Activated B cell treated with CpG ODN at 0.5 μM for 24 hours (primary cell): ENCODE data around the gene PINLYP. TPM values are rescaled to one million over a fixed set of nuclear protein-coding genes. Genes with fewer than 3 reads are reported as not detected.

Source experiments
- ATAC-seq: fragments of 200-7000 bp; cut with Tn5 transposase; one replicate; pipeline ENCODE4 v1.10.0; 2021; ENCODE audit warnings: low read depth, mild to moderate bottlenecking, moderate library complexity
- CTCF ChIA-PET: fragments of 350-600 bp; sonication (Branson Sonifier 250); formaldehyde crosslinking; loops from one replicate; lab custom pipeline; 2021; ENCODE audit warnings: antibody characterized with exemption; lab: Charles Lee
- POLR2A ChIA-PET: fragments of 350-600 bp; sonication (Branson Sonifier 250); formaldehyde crosslinking; loops from one replicate; lab custom pipeline; 2021; ENCODE audit warnings: antibody characterized with exemption; lab: Charles Lee
- DNase-seq: peaks from one replicate; pipeline ENCODE4 v3.0.0; 2022
- H3K27ac Mint-ChIP-seq: one replicate; pipeline ENCODE4 v1.8.0; 2020; ENCODE audit warnings: mixed read lengths
- H3K27me3 Mint-ChIP-seq: one replicate; pipeline ENCODE4 v1.8.0; 2021; ENCODE audit warnings: mixed read lengths
- H3K36me3 Mint-ChIP-seq: one replicate; pipeline ENCODE4 v1.8.0; 2021; ENCODE audit warnings: low read depth, mixed read lengths
- H3K4me1 Mint-ChIP-seq: one replicate; pipeline ENCODE4 v1.8.0; 2021; ENCODE audit warnings: mixed read lengths
- H3K4me3 Mint-ChIP-seq: one replicate; pipeline ENCODE4 v1.8.0; 2020; ENCODE audit warnings: mild to moderate bottlenecking, mixed read lengths
- H3K9me3 Mint-ChIP-seq: one replicate; pipeline ENCODE4 v1.8.0; 2020; ENCODE audit warnings: mixed read lengths
- CTCF ChIP-seq: fragments of 200-600 bp; IDR thresholded peaks from one replicate; pipeline ENCODE4 v1.8.0; 2022; ENCODE audit warnings: antibody characterized with exemption, mild to moderate bottlenecking
- intact Hi-C: fragments of 100-400 bp; cut with micrococcal nuclease; formaldehyde crosslinking; loops from one replicate; pipeline ENCODE4 v1.15.1; 2024
- total RNA-seq: library from RNA; stranded (reverse); gene quantifications from 2 replicates; pipeline ENCODE4 v1.2.3, GENCODE V29; 2022

PINLYP gene
- total RNA-seq, 1 donor from 2014 or later, result 2.1 TPM

GRCh38 chr19:43607238-43608205, 31.9 kb downstream of the PINLYP start:
- Mint-ChIP-seq H3K4me3 (no peak overlapping the region), H3K36me3 (peaks cover 29% of the 10 kb centered on the region), H3K27me3 (no peaks in the 10 kb centered on the region), H3K27ac (no peak overlapping the region), H3K4me1 (peaks cover 24% of the 10 kb centered on the region), H3K9me3 (no peaks in the 10 kb centered on the region)
- TF ChIP-seq CTCF, result no peak
- ATAC-seq, result no peak
- intact Hi-C loops, result no loop called here
- no peak for DNase-seq
- POLR2A ChIA-PET, result interaction anchor here (0.7 to 1.5 kb wide), 2 partner anchors 13 to 75 kb away, joined by 3 to 7 read pairs; no protein-coding TSS in a partner anchor
- CTCF ChIA-PET, result no interaction called here

GRCh38 chr19:43609872-43610271, 34.3 kb downstream of the PINLYP start:
- H3K27me3 Mint-ChIP-seq, result no peaks in the 10 kb centered on the region

GRCh38 chr19:43610493-43610892, 34.9 kb downstream of the PINLYP start:
- intact Hi-C loops, result no loop called here
- no peak overlapping the region for H3K27ac Mint-ChIP-seq
- peaks cover 43% of the 10 kb centered on the region for H3K36me3 Mint-ChIP-seq
- H3K9me3 Mint-ChIP-seq, result no peaks in the 10 kb centered on the region
- TF ChIP-seq CTCF, result no peak
- H3K4me3 Mint-ChIP-seq, result no peak overlapping the region
- CTCF ChIA-PET, result no interaction called here
- H3K27me3 Mint-ChIP-seq, result no peaks in the 10 kb centered on the region
- POLR2A ChIA-PET, result no interaction called here
- DNase-seq (no peak), ATAC-seq (no peak)
- H3K4me1 Mint-ChIP-seq, result peaks cover 7% of the 10 kb centered on the region

More at GRCh38 chr19:43609872-43610271, 34.3 kb downstream of the PINLYP start:
- Mint-ChIP-seq H3K4me1 (peaks cover 11% of the 10 kb centered on the region), H3K9me3 (no peaks in the 10 kb centered on the region), H3K4me3 (no peak overlapping the region), H3K36me3 (peaks cover 43% of the 10 kb centered on the region), H3K27ac (no peak overlapping the region)
- ChIA-PET POLR2A (no interaction called here), CTCF (no interaction called here)
- ATAC-seq (no peak), DNase-seq (no peak)
- TF ChIP-seq CTCF, result no peak
- intact Hi-C loops, result no loop called here

GRCh38 chr19:43611788-43612187, 36.2 kb downstream of the PINLYP start, which contains the start of gene SRRM5:
TSS of gene SRRM5 (plus strand) at chr19:43612088. CDS start at chr19:43612122, 34 bp downstream.
- peaks cover 39% of the 10 kb centered on the region for H3K36me3 Mint-ChIP-seq
- no peak within 1 kb of the TSS for H3K27ac Mint-ChIP-seq
- ATAC-seq (no peak), DNase-seq (no peak)
- H3K9me3 Mint-ChIP-seq, result no peaks in the 10 kb centered on the region
- no peak for TF ChIP-seq CTCF
- no peaks in the 10 kb centered on the region for H3K27me3 Mint-ChIP-seq
- H3K4me1 Mint-ChIP-seq, result peaks cover 4% of the 10 kb centered on the region
- CTCF ChIA-PET, result no interaction called here
- intact Hi-C loops, result no loop called here
- POLR2A ChIA-PET, result no interaction called here
- H3K4me3 Mint-ChIP-seq, result no peak within 1 kb of the TSS

- no peak for ATAC-seq
- ChIA-PET CTCF (no interaction called here), POLR2A (no interaction called here)
- no peaks in the 10 kb centered on the region for H3K9me3 Mint-ChIP-seq
- no peak overlapping the region for H3K4me3 Mint-ChIP-seq
- peaks cover 4% of the 10 kb centered on the region for H3K4me1 Mint-ChIP-seq
- intact Hi-C loops, result no loop called here
- H3K27ac Mint-ChIP-seq, result no peak overlapping the region
- no peak for DNase-seq
- no peak for TF ChIP-seq CTCF
- no peaks in the 10 kb centered on the region for H3K27me3 Mint-ChIP-seq
- H3K36me3 Mint-ChIP-seq, result peaks cover 34% of the 10 kb centered on the region
These were observed 36.8 kb downstream of the PINLYP start for GRCh38 chr19:43612374-43612773.
